A549 (cell line): ENCODE measurements around the gene JRKL. TPM values are rescaled to one million over a fixed set of nuclear protein-coding genes. Genes with fewer than 3 reads are reported as not detected.
A peak's percentile ranks its signal among the peaks of the same experiment; 100 is the strongest.

Source experiments
- ATAC-seq, 2 experiments: fragments of 200-7000 bp in 1 of 2; fragments of >200 bp in 1 of 2; cut with Nextera tagmentation in 1 of 2; cut with Tn5 transposase in 1 of 2; 3 replicates each; pipeline versions ENCODE4 v1.8.0 to v1.9.1; 2018 to 2020; ENCODE audit warnings: mild to moderate bottlenecking in 1 of 2, moderate library complexity in 1 of 2
- CTCF ChIA-PET: fragments of 300-600 bp; sonication (Branson Sonifier 250); formaldehyde crosslinking; extraction: SDS; loops from one replicate; lab custom pipeline; 2021; ENCODE audit warnings: antibody characterized with exemption, inconsistent platforms; lab: Yijun Ruan, JAX
- POLR2A ChIA-PET: fragments of 350-600 bp; formaldehyde crosslinking; extraction: SDS; loops from one replicate; lab custom pipeline; 2021; ENCODE audit warnings: antibody characterized with exemption, inconsistent platforms; lab: Yijun Ruan, JAX
- DNase-seq, 2 experiments: peaks; one replicate each; pipeline versions ENCODE4 v3.0.0 to v3.0.0-alpha.2; 2011 to 2016; ENCODE audit warnings: low read depth in 1 of 2, low spot score in 1 of 2
- FAIRE-seq: peaks from 2 replicates; lab custom pipeline; 2011; peaks lifted over from hg19 to GRCh38; lab: Jason Lieb, UNC
- H3K27ac ChIP-seq, 2 experiments: fragments of >200 bp; sonication (Bioruptor Twin); formaldehyde crosslinking; 3 replicates each; pipeline ENCODE4 v1.5.1; 2016 to 2017
- H3K4me1 ChIP-seq: fragments of >200 bp; sonication (Bioruptor Twin); formaldehyde crosslinking; 3 replicates; pipeline ENCODE4 v1.6.1; 2016
- H3K4me2 ChIP-seq: fragments of >200 bp; sonication (Bioruptor Twin); formaldehyde crosslinking; 3 replicates; pipeline ENCODE4 v1.6.1; 2016
- H3K4me3 ChIP-seq: fragments of >200 bp; sonication (Bioruptor Twin); formaldehyde crosslinking; 3 replicates; pipeline ENCODE4 v1.5.1; 2016
- H3K9me3 ChIP-seq: fragments of >200 bp; sonication (Bioruptor Twin); formaldehyde crosslinking; 3 replicates; pipeline ENCODE4 v1.6.1; 2016
- BHLHE40 ChIP-seq: IDR thresholded peaks from 2 replicates; pipeline ENCODE4 v1.6.1; 2012; ENCODE audit warnings: low read depth, low read length, inconsistent platforms
- CEBPB ChIP-seq, 2 experiments: fragments of >200 bp in 1 of 2; sonication (Bioruptor Twin) in 1 of 2; formaldehyde crosslinking in 1 of 2; IDR thresholded peaks; 2 replicates each; pipeline ENCODE4 v1.6.1; 2012 to 2016
- CHD4 ChIP-seq: fragments of 200-600 bp; sonication (generic); IDR thresholded peaks from 2 replicates; pipeline ENCODE4 v1.6.1; 2016; ENCODE audit warnings: antibody characterized with exemption, mild to moderate bottlenecking, borderline replicate concordance
- EHF ChIP-seq: fragments of 250-450 bp; sonication (Bioruptor Pico); IDR thresholded peaks from 2 replicates; pipeline ENCODE4 v1.5.0; 2020; ENCODE audit warnings: mild to moderate bottlenecking
- EHMT2 ChIP-seq: fragments of 200-600 bp; sonication (generic); IDR thresholded peaks from 2 replicates; pipeline ENCODE4 v1.6.1; 2016; ENCODE audit warnings: antibody characterized with exemption, low read depth, mild to moderate bottlenecking, moderate library complexity
- ELK1 ChIP-seq: fragments of 150-350 bp; IDR thresholded peaks from 2 replicates; pipeline ENCODE4 v1.6.1; 2014; ENCODE audit warnings: low read depth, mild to moderate bottlenecking, low read length
- ESRRA ChIP-seq: fragments of 150-350 bp; IDR thresholded peaks from 2 replicates; pipeline ENCODE4 v1.6.1; 2014; ENCODE audit warnings: mild to moderate bottlenecking, low read length, borderline replicate concordance
- FOSB ChIP-seq: fragments of 250-450 bp; sonication (Bioruptor Pico); IDR thresholded peaks from 2 replicates; pipeline ENCODE4 v1.5.0; 2020; ENCODE audit warnings: mild to moderate bottlenecking, moderate library complexity
- FOSL2 ChIP-seq, 2 experiments: fragments of 450-650 bp in 1 of 2; fragments of >200 bp in 1 of 2; sonication (Bioruptor Twin) in 1 of 2; formaldehyde crosslinking; IDR thresholded peaks; 2 replicates each; pipeline versions ENCODE4 v1.5.0 to v1.6.1; 2016 to 2020; ENCODE audit warnings: mild to moderate bottlenecking in 1 of 2, moderate library complexity in 1 of 2
- FOXS1 ChIP-seq: fragments of 250-450 bp; sonication (Bioruptor Pico); IDR thresholded peaks from 2 replicates; pipeline ENCODE4 v1.5.0; 2020; ENCODE audit warnings: mild to moderate bottlenecking, moderate library complexity
- GATA3 ChIP-seq: IDR thresholded peaks from 2 replicates; pipeline ENCODE4 v1.6.1; 2012; ENCODE audit warnings: borderline replicate concordance
- HES2 ChIP-seq: fragments of >200 bp; sonication (Bioruptor Twin); formaldehyde crosslinking; IDR thresholded peaks from 2 replicates; pipeline ENCODE4 v1.6.1; 2016
- HEYL ChIP-seq: fragments of 250-450 bp; sonication (Bioruptor Pico); IDR thresholded peaks from 2 replicates; pipeline ENCODE4 v1.8.0; 2021; ENCODE audit warnings: mild to moderate bottlenecking, moderate library complexity
- HOXA7 ChIP-seq: fragments of 250-450 bp; sonication (Bioruptor Pico); IDR thresholded peaks from 2 replicates; pipeline ENCODE4 v1.5.0; 2020; ENCODE audit warnings: mild to moderate bottlenecking, moderate library complexity
- HOXB13 ChIP-seq: fragments of 250-450 bp; sonication (Bioruptor Pico); IDR thresholded peaks from 2 replicates; pipeline ENCODE4 v1.5.0; 2020; ENCODE audit warnings: low read depth, mild to moderate bottlenecking, moderate library complexity
- HOXB5 ChIP-seq: fragments of 250-450 bp; sonication (Bioruptor Pico); IDR thresholded peaks from 2 replicates; pipeline ENCODE4 v1.5.0; 2020; ENCODE audit warnings: mild to moderate bottlenecking, moderate library complexity
- JUN ChIP-seq, 2 experiments: fragments of >200 bp; sonication (Bioruptor Twin); formaldehyde crosslinking; IDR thresholded peaks; 2 replicates in 1 of 2; 3 replicates in 1 of 2; pipeline ENCODE4 v1.6.1; 2016 to 2017
- KDM1A ChIP-seq: fragments of 200-600 bp; sonication (generic); IDR thresholded peaks from 2 replicates; pipeline ENCODE4 v1.6.1; 2016; ENCODE audit warnings: low read depth, mild to moderate bottlenecking
- KDM5A ChIP-seq: fragments of 200-600 bp; sonication (generic); IDR thresholded peaks from 2 replicates; pipeline ENCODE4 v1.6.1; 2016; ENCODE audit warnings: antibody characterized with exemption, mild to moderate bottlenecking
- MAFK ChIP-seq: fragments of 450-650 bp; IDR thresholded peaks from 2 replicates; pipeline ENCODE4 v1.6.1; 2014; ENCODE audit not compliant: partially characterized antibody
- MAZ ChIP-seq: fragments of 150-350 bp; IDR thresholded peaks from 2 replicates; pipeline ENCODE4 v1.6.1; 2014; ENCODE audit warnings: antibody characterized with exemption, low read depth, low read length, borderline replicate concordance
- MYC ChIP-seq: IDR thresholded peaks from 2 replicates; pipeline ENCODE4 v1.6.1; 2012; ENCODE audit warnings: mild to moderate bottlenecking, inconsistent platforms, low read length, improper control_type of control experiment, borderline replicate concordance
- NR3C1 ChIP-seq: fragments of >200 bp; sonication (Bioruptor Twin); formaldehyde crosslinking; IDR thresholded peaks from 3 replicates; pipeline ENCODE4 v1.6.1; 2017
- PHF8 ChIP-seq: fragments of 200-600 bp; sonication (generic); IDR thresholded peaks from 2 replicates; pipeline ENCODE4 v1.6.1; 2016; ENCODE audit warnings: low read depth, mild to moderate bottlenecking, antibody characterized with exemption, moderate library complexity, borderline replicate concordance
- RAD21 ChIP-seq, 2 experiments: fragments of >200 bp in 1 of 2; sonication (Bioruptor Twin) in 1 of 2; formaldehyde crosslinking in 1 of 2; IDR thresholded peaks in 1 of 2; conservative IDR thresholded peaks in 1 of 2; 2 replicates in 1 of 2; 3 replicates in 1 of 2; pipeline ENCODE4 v1.6.1; 2012 to 2018; ENCODE audit warnings: inconsistent platforms in 1 of 2
- RCOR1 ChIP-seq: fragments of 150-350 bp; IDR thresholded peaks from 2 replicates; pipeline ENCODE4 v1.6.1; 2014; ENCODE audit warnings: antibody characterized with exemption, low read length, low read depth
- RFX5 ChIP-seq: fragments of 450-650 bp; IDR thresholded peaks from 2 replicates; pipeline ENCODE4 v1.7.1; 2014; ENCODE audit warnings: antibody characterized with exemption, mild to moderate bottlenecking, moderate library complexity
- SMC3 ChIP-seq: fragments of >200 bp; sonication (Bioruptor Twin); formaldehyde crosslinking; IDR thresholded peaks from 3 replicates; pipeline ENCODE4 v1.6.1; 2018; ENCODE audit warnings: inconsistent platforms
- ZC3H11A ChIP-seq: fragments of 450-650 bp; IDR thresholded peaks from 2 replicates; pipeline ENCODE4 v1.6.1; 2014; ENCODE audit warnings: antibody characterized with exemption, mild to moderate bottlenecking
- ZFP36 ChIP-seq: fragments of 450-650 bp; IDR thresholded peaks from 2 replicates; pipeline ENCODE4 v1.6.1; 2014; ENCODE audit warnings: borderline replicate concordance; ENCODE audit not compliant: partially characterized antibody
- WGBS: methylation state at CpG from one replicate; pipeline ENCODE4 v1.1.6; 2017; ENCODE audit errors: missing lambda C conversion rate; 5-methylcytosine and 5-hydroxymethylcytosine counted together
- polyA plus RNA-seq, 4 experiments: library from polyadenylated mRNA; depleted of rRNA in 3 of 4; stranded (reverse); fragments of >200 nt; fragmentation: RNase III in 1 of 4; extraction: RNeasy Plus Mini Kit Qiagen cat#74134 plus additional on column Dnase treatment in 1 of 4; gene quantifications; 2 replicates in 3 of 4; 3 replicates in 1 of 4; pipeline ENCODE4 v1.2.3, GENCODE V29; 2011 to 2017
- TF ChIP-seq, protein P1 (sequence below): fragments of 450-650 bp; IDR thresholded peaks from 2 replicates; pipeline ENCODE4 v1.6.1; 2014; ENCODE audit warnings: antibody characterized with exemption
- TF ChIP-seq, protein P2 (sequence below): fragments of >200 bp; sonication (Bioruptor Twin); formaldehyde crosslinking; IDR thresholded peaks from 3 replicates; pipeline ENCODE4 v1.5.1; 2016
- TF ChIP-seq, protein P3 (sequence below): fragments of 250-450 bp; sonication (Bioruptor Pico); IDR thresholded peaks from 2 replicates; pipeline ENCODE4 v1.5.0; 2021; ENCODE audit warnings: mild to moderate bottlenecking, moderate library complexity, borderline replicate concordance
- TF ChIP-seq, protein P4 (sequence below): fragments of 250-450 bp; sonication (Bioruptor Pico); IDR thresholded peaks from 2 replicates; pipeline ENCODE4 v1.5.0; 2020; ENCODE audit warnings: low read depth, mild to moderate bottlenecking, moderate library complexity

JRKL gene
- polyA plus RNA-seq, 2 of the 4 experiments (the other 2 are of a cell fraction), result 9.7 to 10.4 TPM

DNA sequence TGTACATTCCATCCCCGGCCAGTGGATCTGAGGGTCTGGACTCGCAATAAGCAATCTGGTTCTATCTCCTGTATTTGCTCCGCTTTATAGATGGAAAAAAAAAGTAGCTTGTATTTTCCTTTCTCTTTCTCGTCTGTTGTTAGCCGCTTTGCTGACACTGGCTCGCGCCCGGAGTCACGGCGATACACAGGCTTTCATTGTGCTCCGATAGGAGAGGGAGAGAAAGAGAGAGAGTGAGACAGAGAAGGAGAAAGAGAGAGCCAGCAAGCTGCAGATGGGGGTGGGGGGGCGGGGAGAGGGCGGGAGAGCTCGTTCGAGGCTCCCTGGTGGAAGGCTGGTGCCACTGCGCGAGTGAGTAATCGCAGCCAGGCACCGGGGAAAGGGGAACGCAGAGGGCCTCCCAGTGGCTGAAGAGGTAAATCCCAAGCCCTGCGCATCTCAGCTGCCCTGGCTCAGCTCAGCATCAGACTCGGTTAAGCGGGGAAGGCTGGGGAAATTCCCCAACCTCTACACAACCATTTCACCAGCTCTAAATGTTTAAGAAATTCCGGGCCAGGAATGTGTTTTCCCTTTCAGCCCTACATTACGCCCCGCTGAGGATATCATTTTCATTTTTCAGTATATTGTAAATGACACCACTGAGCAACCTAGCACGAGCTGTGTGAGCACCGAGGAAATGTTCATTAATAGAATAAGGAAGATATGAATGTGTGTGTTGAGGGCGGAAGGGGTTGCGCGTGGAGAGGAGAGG lies 46.7 kb upstream of the JRKL start, which contains the start of gene MAML2:
Gene MAML2 (minus strand): TSS at position 235 of the 751 bp plus-strand sequence. CDS start 1,300 bp downstream, outside the sequence.
- ChIA-PET POLR2A (interaction anchor here (0.6 to 1.5 kb wide), 13 partner anchors 32 to 1163 kb away, joined by 3 to 14 read pairs (median 3); partner anchors contain the start of genes CCDC82, FAM76B, JRKL and MTMR2), CTCF (interaction anchor here (0.6 to 6.9 kb wide), 77 partner anchors 8 to 552 kb away, joined by 3 to 51 read pairs (median 4); partner anchors contain the start of genes CCDC82, JRKL and MTMR2)
- Histone ChIP-seq H3K27ac (peak within 1 kb of the TSS; percentile 83 to 85), H3K9me3 (no peaks in the 10 kb centered on the region), H3K4me2 (peak within 1 kb of the TSS; percentile 93), H3K4me1 (peaks cover 24% of the 10 kb centered on the region), H3K4me3 (peak within 1 kb of the TSS; percentile 74)
- ATAC-seq (peak; percentile 99), DNase-seq (peak; percentile 86 to 94), FAIRE-seq (no peak)
- WGBS, result 6% methylated on average over 28 of the region's 31 CpGs
- TF ChIP-seq FOSL2 (IDR thresholded peaks at IDR 0.05) (no peak), FOSL2 (CRISPR knock-in tag; IDR thresholded peaks at IDR 0.05) (peak; percentile 71), HEYL (no peak), BHLHE40 (no peak), HOXB13 (CRISPR knock-in tag) (no peak), ESRRA (no peak), MYC (no peak), JUN (IDR thresholded peaks at IDR 0.05) (peak in 1 of 2 experiments; percentile 42; a peak in 1 of 5 replicates), ZFP36 (no peak), KDM5A (no peak), RAD21 (conservative IDR thresholded peaks at IDR 0.05 in 1 of 2, IDR thresholded peaks at IDR 0.05 in 1 of 2) (peak; percentile 84 to 97), HOXA7 (CRISPR knock-in tag) (no peak), ZC3H11A (no peak), PHF8 (no peak), CEBPB (IDR thresholded peaks at IDR 0.05) (no peak), GATA3 (no peak), ELK1 (no peak), RFX5 (no peak), HOXB5 (CRISPR knock-in tag) (no peak), MAFK (no peak), RCOR1 (no peak), HES2 (no peak), FOXS1 (CRISPR knock-in tag) (no peak), NR3C1 (no peak), EHF (CRISPR knock-in tag) (no peak), SMC3 (peak; percentile 98), MAZ (no peak), EHMT2 (no peak), FOSB (CRISPR knock-in tag) (no peak), CHD4 (no peak), KDM1A (no peak)
- TF ChIP-seq, protein P1, sequence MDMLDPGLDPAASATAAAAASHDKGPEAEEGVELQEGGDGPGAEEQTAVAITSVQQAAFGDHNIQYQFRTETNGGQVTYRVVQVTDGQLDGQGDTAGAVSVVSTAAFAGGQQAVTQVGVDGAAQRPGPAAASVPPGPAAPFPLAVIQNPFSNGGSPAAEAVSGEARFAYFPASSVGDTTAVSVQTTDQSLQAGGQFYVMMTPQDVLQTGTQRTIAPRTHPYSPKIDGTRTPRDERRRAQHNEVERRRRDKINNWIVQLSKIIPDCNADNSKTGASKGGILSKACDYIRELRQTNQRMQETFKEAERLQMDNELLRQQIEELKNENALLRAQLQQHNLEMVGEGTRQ, result no peak
- TF ChIP-seq, protein P2, sequence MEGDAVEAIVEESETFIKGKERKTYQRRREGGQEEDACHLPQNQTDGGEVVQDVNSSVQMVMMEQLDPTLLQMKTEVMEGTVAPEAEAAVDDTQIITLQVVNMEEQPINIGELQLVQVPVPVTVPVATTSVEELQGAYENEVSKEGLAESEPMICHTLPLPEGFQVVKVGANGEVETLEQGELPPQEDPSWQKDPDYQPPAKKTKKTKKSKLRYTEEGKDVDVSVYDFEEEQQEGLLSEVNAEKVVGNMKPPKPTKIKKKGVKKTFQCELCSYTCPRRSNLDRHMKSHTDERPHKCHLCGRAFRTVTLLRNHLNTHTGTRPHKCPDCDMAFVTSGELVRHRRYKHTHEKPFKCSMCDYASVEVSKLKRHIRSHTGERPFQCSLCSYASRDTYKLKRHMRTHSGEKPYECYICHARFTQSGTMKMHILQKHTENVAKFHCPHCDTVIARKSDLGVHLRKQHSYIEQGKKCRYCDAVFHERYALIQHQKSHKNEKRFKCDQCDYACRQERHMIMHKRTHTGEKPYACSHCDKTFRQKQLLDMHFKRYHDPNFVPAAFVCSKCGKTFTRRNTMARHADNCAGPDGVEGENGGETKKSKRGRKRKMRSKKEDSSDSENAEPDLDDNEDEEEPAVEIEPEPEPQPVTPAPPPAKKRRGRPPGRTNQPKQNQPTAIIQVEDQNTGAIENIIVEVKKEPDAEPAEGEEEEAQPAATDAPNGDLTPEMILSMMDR, result peak; percentile 78
- TF ChIP-seq, protein P3, sequence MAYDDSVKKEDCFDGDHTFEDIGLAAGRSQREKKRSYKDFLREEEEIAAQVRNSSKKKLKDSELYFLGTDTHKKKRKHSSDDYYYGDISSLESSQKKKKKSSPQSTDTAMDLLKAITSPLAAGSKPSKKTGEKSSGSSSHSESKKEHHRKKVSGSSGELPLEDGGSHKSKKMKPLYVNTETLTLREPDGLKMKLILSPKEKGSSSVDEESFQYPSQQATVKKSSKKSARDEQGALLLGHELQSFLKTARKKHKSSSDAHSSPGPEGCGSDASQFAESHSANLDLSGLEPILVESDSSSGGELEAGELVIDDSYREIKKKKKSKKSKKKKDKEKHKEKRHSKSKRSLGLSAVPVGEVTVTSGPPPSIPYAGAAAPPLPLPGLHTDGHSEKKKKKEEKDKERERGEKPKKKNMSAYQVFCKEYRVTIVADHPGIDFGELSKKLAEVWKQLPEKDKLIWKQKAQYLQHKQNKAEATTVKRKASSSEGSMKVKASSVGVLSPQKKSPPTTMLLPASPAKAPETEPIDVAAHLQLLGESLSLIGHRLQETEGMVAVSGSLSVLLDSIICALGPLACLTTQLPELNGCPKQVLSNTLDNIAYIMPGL, result no peak
- TF ChIP-seq, protein P4, sequence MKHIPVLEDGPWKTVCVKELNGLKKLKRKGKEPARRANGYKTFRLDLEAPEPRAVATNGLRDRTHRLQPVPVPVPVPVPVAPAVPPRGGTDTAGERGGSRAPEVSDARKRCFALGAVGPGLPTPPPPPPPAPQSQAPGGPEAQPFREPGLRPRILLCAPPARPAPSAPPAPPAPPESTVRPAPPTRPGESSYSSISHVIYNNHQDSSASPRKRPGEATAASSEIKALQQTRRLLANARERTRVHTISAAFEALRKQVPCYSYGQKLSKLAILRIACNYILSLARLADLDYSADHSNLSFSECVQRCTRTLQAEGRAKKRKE (CRISPR knock-in tag), result no peak
